Stimulated activated naive CD4-positive, alpha-beta T cell treated with Interleukin-2 at 50 U/mL for 16 hours (primary cell): ENCODE measurements around the gene AK9.
A peak's percentile ranks its signal among the peaks of the same experiment; 100 is the strongest.

Source experiments
- DNase-seq: peaks from one replicate; lab custom pipeline; 2025; lab: John Stamatoyannopoulos, UW

Gene AK9

DNA sequence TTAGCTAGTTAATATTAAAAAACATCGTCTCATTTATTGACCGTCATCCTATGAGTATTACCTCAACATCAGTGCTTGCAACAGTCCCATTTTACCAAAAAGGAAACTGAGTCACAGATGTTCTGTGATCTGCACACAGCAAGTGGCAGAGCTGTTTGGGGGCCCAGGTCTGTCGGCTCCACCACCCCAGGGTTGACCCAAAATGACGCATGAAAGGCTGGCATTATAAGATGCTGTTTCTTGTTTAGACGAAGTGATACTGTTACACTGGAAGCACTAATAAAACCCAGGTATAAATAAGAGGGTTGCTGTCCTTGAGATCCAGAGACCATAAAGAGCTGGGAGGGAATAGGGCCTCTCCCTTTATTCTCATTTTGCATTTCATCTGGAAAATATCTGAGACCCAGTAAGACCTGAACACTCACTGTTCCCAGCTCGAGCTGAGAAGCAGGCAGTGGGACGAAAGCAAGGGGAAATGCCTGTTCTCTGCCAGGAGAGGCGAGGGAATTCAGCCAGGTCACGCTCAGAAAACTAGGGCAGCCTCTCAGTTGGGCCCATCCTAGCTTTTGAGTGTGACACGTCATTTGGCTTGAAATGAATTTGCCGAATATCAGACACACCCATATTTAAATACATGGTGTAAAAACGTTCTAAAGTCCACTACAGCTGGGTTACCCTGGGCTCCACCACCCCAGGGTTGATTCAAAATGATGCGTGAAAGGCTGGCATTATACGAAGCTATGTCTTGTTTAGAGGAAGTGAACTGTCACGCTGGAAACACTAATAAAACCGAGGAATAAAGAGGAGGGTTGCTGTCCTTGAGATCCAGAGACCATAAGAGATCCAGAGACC, 234.1 kb downstream of the AK9 start:
- DNase-seq: no peak

DNA sequence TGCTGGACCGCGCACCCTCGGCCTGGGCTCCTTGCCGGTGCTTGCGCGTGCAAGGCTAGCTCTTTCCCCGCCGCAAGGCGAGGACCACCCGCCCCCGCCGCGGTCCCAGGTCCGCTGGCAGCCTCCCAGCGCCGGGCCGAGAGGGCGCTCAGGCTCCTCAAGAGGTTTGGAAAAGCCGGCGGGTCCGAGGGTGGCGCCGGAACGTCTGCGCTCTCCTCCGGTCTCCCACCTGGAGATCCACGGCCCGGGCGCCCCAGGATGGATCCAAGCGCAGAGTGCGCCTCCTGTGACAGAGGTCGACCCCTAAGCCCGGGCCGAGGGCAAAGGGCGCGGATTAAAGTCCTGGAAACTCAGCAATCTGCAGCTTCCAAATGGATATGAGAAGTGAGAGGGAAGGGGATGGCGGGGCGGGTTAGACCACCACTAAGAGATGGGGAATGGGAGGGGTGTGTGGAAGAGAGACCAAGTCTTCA, 234.9 kb downstream of the AK9 start:
- no peak for DNase-seq

GRCh38 chr6:109455437-109456110, 235.4 kb downstream of the AK9 start, which contains the start of gene MICAL1:
MICAL1 (minus strand) TSS chr6:109455772; CDS start chr6:109454196, 1,576 bp downstream.
- DNase-seq: peak; percentile 70

- DNase-seq: peak; percentile 74
These were observed 236.2 kb downstream of the AK9 start for GRCh38 chr6:109454496-109455436.

- DNase-seq: no peak
These were observed 237.2 kb downstream of the AK9 start for GRCh38 chr6:109453594-109454495.

GRCh38 chr6:109453156-109453555, 237.8 kb downstream of the AK9 start:
- DNase-seq: no peak

- no peak for DNase-seq
These were observed 238.8 kb downstream of the AK9 start for GRCh38 chr6:109452181-109452580.

- DNase-seq: no peak
These were observed 239.6 kb downstream of the AK9 start for GRCh38 chr6:109451376-109451775.

GRCh38 chr6:109450801-109451200, 240.2 kb downstream of the AK9 start:
- DNase-seq: no peak

- no peak for DNase-seq
These were observed 241.0 kb downstream of the AK9 start for GRCh38 chr6:109449795-109450673.

DNA sequence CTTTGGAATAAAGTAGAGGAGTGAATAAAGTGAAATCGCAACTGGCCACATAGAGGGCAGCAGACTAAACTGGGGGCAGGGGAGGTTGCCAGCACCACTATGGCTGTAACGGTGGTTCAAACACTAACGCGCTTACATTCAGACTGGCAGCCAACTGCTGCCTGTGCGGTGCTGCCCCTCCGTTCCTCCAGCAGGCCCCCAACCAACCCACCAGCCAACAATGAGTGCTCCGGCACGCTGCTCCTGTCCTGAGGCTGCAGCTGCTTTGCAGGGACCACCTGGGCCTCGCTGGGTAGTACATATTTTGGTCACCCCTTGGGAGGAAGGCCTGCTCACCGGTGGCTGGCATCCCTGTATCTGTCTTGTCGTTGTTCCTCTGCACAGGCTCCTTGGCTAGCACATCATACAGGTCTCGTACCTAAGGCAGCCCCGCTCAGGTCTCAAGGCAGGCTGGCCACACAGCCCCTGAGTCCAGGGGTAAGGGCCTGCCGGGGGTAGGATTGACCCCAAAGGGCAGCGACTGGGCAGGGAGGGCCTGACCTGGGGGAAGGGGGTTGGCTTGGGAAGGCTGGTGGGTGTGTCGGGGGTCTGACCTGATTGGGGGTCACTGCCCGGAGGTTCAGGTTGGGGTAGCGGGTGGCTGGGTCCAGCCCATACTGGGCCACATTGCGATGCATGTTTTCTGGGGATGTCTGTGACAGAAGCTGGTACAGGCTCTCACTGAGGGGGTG, 241.8 kb downstream of the AK9 start:
- DNase-seq: no peak

DNA sequence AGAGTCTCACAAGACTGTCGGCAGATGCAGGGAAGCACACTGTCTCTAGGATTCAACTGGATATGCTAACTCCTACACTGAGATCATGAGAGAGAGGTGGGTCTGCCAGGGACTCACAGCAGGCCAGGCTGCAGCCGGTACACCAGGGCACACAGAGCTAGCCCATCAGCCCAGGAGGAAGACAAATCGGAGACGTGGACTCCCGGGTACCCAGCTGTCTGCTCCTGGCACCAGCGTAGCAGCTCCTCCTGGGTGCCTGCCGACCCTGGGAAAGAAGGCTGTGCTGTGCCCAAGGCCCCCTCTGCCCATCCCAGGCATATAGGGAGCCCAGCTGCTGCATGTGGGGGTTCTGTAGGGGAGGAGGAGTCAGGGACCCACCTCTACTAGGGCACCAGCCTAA, 242.4 kb downstream of the AK9 start:
- DNase-seq: no peak

DNA sequence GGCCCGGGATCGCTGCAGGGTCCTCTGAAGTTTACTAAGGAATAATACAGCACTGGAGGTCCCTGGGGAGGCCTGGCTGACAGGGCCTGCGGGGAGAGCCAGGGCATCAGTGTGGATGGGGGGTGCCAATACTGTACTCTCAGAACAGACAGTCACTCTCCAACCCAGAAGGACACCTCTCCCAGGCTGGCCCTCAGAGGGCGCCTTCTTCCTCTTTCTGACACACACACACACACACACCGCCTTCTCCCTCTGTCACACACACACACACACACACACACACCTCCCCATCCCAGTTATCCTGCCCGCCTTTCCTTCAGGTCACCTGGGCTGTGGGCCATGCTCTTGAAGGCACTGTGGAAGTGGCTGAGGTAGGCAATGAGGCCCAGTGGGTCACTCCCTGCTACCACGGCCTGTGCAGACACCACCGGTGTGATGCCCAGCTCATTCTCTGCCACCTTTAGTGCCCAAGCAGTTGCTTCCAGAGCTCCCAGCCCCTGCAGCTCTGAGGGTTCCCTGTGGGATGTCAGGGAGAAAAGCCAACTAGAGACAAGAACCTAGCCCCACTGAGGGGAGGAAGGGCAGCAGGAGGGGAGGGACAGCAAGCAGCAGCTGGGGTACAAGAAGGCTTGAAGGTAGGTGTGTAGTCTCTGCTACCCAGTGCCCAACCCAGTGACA, 243.0 kb downstream of the AK9 start:
- no peak for DNase-seq

DNA sequence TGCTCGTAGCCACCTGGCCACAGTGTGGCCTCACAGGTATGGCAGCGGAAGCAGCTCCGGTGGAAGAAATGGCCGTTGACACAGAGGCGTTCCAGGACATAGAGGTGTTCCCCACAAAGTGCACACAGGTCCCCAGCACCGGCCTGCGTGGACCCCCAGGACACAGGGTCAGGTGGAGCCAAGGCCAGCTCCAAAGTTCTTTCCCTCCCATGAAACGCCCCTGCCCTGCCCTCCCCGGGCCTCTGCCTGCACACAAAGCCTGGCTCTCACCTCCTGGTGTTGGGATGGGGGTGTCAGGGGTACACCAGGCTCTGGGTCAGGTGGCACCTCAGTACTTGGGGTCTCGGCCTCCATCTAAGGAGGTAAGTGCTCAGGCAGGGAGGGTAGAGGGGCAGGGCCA, 243.9 kb downstream of the AK9 start:
- DNase-seq: no peak

GRCh38 chr6:109446541-109446940, 244.5 kb downstream of the AK9 start:
- no peak for DNase-seq

GRCh38 chr6:109446072-109446471, 244.9 kb downstream of the AK9 start:
- no peak for DNase-seq

GRCh38 chr6:109445382-109445781, 245.6 kb downstream of the AK9 start:
- DNase-seq: no peak

DNA sequence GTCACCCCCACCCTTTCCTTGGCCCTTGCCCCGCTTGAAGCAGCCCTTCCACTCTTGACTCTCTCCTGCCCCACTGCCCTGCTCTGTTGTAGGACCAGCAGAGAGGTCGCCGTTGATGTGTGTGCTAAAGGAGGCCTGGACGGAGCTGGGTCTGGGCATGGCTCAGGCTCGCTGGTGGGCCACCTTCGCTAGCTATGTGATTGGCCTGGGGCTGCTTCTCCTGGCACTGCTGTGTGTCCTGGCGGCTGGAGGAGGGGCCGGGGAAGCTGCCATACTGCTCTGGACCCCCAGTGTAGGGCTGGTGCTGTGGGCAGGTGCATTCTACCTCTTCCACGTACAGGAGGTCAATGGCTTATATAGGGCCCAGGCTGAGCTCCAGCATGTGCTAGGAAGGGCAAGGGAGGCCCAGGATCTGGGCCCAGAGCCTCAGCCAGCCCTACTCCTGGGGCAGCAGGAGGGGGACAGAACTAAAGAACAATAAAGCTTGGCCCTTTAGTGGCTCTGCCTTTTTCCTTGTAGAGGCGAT, 247.5 kb downstream of the AK9 start:
- no peak for DNase-seq
